ENCODE measurements around the gene PLCB3. TPM values are rescaled to one million over a fixed set of nuclear protein-coding genes. Genes with fewer than 3 reads are reported as not detected.

Gene PLCB3
- total and polyA plus RNA-seq, 2 of the 13 experiments (the other 11 are each of a cell fraction or from before 2014, with no cell fraction given), result 7.5 to 13.8 TPM

GRCh38 chr11:64241491-64242374 lies 9.6 kb upstream of the PLCB3 start (continued):
- no peak for TF ChIP-seq ZNF770 (CRISPR knock-in tag; IDR thresholded peaks at IDR 0.05)
- TF ChIP-seq ZNF280B (CRISPR knock-in tag; IDR thresholded peaks at IDR 0.05; ENCODE audit: borderline replicate concordance), result no peak
- peak; percentile 55 for TF ChIP-seq SP4 (CRISPR knock-in tag; IDR thresholded peaks at IDR 0.05)
- TF ChIP-seq ELF1 (CRISPR knock-in tag; IDR thresholded peaks at IDR 0.05), result no peak
- TF ChIP-seq YY1 (IDR thresholded peaks at IDR 0.05; ENCODE audit: insufficient read depth, insufficient replicate concordance, low read depth, low read length), result peak; percentile 88
- no peak for TF ChIP-seq HCFC1 (IDR thresholded peaks at IDR 0.05; ENCODE audit: low read depth, low read length)
- no peak; the same call in 1 of the 2 replicates for TF ChIP-seq ZNF333 (CRISPR knock-in tag; IDR thresholded peaks at IDR 0.05; ENCODE audit: borderline replicate concordance)
- TF ChIP-seq CTCF (CRISPR knock-in tag; IDR thresholded peaks at IDR 0.05), result no peak
- peak; percentile 64 for TF ChIP-seq AGO2 (optimal IDR thresholded peaks at IDR 0.05; ENCODE audit: low read depth, low read length)
- peak; percentile 47; the same call in 1 of the 2 replicates for TF ChIP-seq NAIF1 (CRISPR knock-in tag; IDR thresholded peaks at IDR 0.05; ENCODE audit: borderline replicate concordance)
- TF ChIP-seq TFDP2 (CRISPR knock-in tag; IDR thresholded peaks at IDR 0.05), result peak; percentile 44; the same call in 1 of the 2 replicates
- 0 out of 2 replicates have a peak, but pooled peaks have one; percentile 21 for TF ChIP-seq ZNF713 (CRISPR knock-in tag; IDR thresholded peaks at IDR 0.05)
- 0 out of 2 replicates have a peak, but pooled peaks have one; percentile 20 for TF ChIP-seq MXD1 (CRISPR knock-in tag; IDR thresholded peaks at IDR 0.05)
- TF ChIP-seq SIN3A (IDR thresholded peaks at IDR 0.05; ENCODE audit: borderline replicate concordance, low read depth, low read length), result peak; percentile 58; the same call in 1 of the 2 replicates
- TF ChIP-seq ONECUT2 (CRISPR knock-in tag; IDR thresholded peaks at IDR 0.05), result no peak
- 0 out of 2 replicates have a peak, but pooled peaks have one; percentile 63 for TF ChIP-seq CCDC6 (CRISPR knock-in tag; IDR thresholded peaks at IDR 0.05)
- TF ChIP-seq PRMT3 (CRISPR knock-in tag; IDR thresholded peaks at IDR 0.05; ENCODE audit: borderline replicate concordance, low read depth), result no peak
- TF ChIP-seq E2F5 (CRISPR knock-in tag; conservative IDR thresholded peaks at IDR 0.05), result 0 out of 2 replicates have a peak, but pooled peaks have one; percentile 13
- no peak for TF ChIP-seq NONO (IDR thresholded peaks at IDR 0.05)
- TF ChIP-seq NONO (CRISPR knock-in tag; conservative IDR thresholded peaks at IDR 0.05), result peak; percentile 41; the same call in 1 of the 2 replicates
